Panc1 (cell line): Measurements from ENCODE around the gene GRIP2. TPM values are rescaled to one million over a fixed set of nuclear protein-coding genes. Genes with fewer than 3 reads are reported as not detected.
A peak's percentile ranks its signal among the peaks of the same experiment; 100 is the strongest.

Experiments
- ATAC-seq: fragments of 200-7000 bp; cut with Tn5 transposase; 2 replicates; pipeline ENCODE4 v1.9.1; 2020; ENCODE audit warnings: mild to moderate bottlenecking, moderate library complexity
- BruUV-seq: library from RNA; stranded (reverse); fragments of 400-500 nt; replicated peaks from 2 replicates; lab custom pipeline; 2021; lab: Mats Ljungman, UMichigan
- CTCF ChIA-PET: fragments of 300-600 bp; sonication (Branson Sonifier 250); formaldehyde crosslinking; loops from one replicate; lab custom pipeline; 2022; ENCODE audit warnings: antibody characterized with exemption; lab: Charles Lee
- POLR2A ChIA-PET: fragments of 300-600 bp; sonication (Branson Sonifier 250); formaldehyde crosslinking; loops from one replicate; lab custom pipeline; 2022; ENCODE audit warnings: antibody characterized with exemption; lab: Charles Lee
- DNase-seq: peaks from one replicate; pipeline ENCODE4 v3.0.0-alpha.2; 2010; ENCODE audit warnings: low read depth, low spot score
- H3K27ac ChIP-seq: 2 replicates; pipeline ENCODE4 v1.5.1; 2011; ENCODE audit warnings: mild to moderate bottlenecking, low read length, inconsistent platforms
- H3K27me3 ChIP-seq: fragments of 200-500 bp; sonication (Bioruptor generic); 2 replicates; pipeline ENCODE4 v1.6.0; 2014; ENCODE audit warnings: low read length, inconsistent platforms; ENCODE audit not compliant: control insufficient read depth, insufficient read depth
- H3K36me3 ChIP-seq: fragments of 200-500 bp; sonication (Bioruptor generic); 2 replicates; pipeline ENCODE4 v1.5.1; 2014; ENCODE audit warnings: inconsistent platforms, mild to moderate bottlenecking, low read length, moderate library complexity; ENCODE audit not compliant: control insufficient read depth, insufficient read depth
- H3K4me1 ChIP-seq: 2 replicates; pipeline ENCODE4 v1.5.1; 2011; ENCODE audit warnings: inconsistent platforms, mild to moderate bottlenecking, low read length, moderate library complexity; ENCODE audit not compliant: control insufficient read depth, insufficient read depth
- H3K4me3 ChIP-seq, 2 experiments: 2 replicates each; pipeline ENCODE4 v1.5.1; 2011 to 2012; ENCODE audit warnings: low read depth in 2 of 2, low read length in 2 of 2, mild to moderate bottlenecking in 2 of 2, inconsistent platforms in 1 of 2, moderate library complexity in 1 of 2
- H3K9me3 ChIP-seq: fragments of 200-500 bp; sonication (Bioruptor generic); 2 replicates; pipeline ENCODE4 v1.5.1; 2014; ENCODE audit warnings: low read depth, mild to moderate bottlenecking, inconsistent platforms, low read length, moderate library complexity; ENCODE audit not compliant: control insufficient read depth, insufficient read depth
- CTCF ChIP-seq: fragments of 450-650 bp; IDR thresholded peaks from 2 replicates; pipeline ENCODE4 v1.5.1; 2017; ENCODE audit warnings: mild to moderate bottlenecking
- POLR2AphosphoS5 ChIP-seq: IDR thresholded peaks from 2 replicates; pipeline ENCODE4 v1.6.1; 2012; ENCODE audit warnings: mild to moderate bottlenecking, low read depth, low read length, moderate library complexity
- REST ChIP-seq, 2 experiments: IDR thresholded peaks; 2 replicates each; pipeline ENCODE4 v1.6.1; 2011 to 2012; ENCODE audit warnings: low read depth in 2 of 2, control low read depth in 1 of 2, low read length in 1 of 2, mild to moderate bottlenecking in 1 of 2, moderate library complexity in 1 of 2; ENCODE audit not compliant: insufficient read depth in 1 of 2
- SIN3A ChIP-seq: IDR thresholded peaks from 2 replicates; pipeline ENCODE4 v1.6.1; 2012; ENCODE audit warnings: low read depth, mild to moderate bottlenecking, low read length, moderate library complexity, borderline replicate concordance; ENCODE audit not compliant: insufficient read depth
- TCF7L2 ChIP-seq: IDR thresholded peaks from 2 replicates; pipeline ENCODE4 v1.6.1; 2011; ENCODE audit warnings: mild to moderate bottlenecking, low read depth, low read length, inconsistent platforms
- in situ Hi-C: cut with HindIII; loops from 2 replicates; pipeline ENCODE4 v1.10.0; 2016; ENCODE audit warnings: low sequenced_read_pairs, low pct_unique_long_range_greater_than_20kb
- intact Hi-C: fragments of 100-400 bp; cut with micrococcal nuclease; formaldehyde crosslinking; loops from one replicate; pipeline ENCODE4 v1.10.0; 2022; ENCODE audit not compliant: unreplicated experiment
- total RNA-seq: library from RNA; stranded (reverse); gene quantifications from one replicate; pipeline ENCODE4 v1.2.1, GENCODE V29; 2021; ENCODE audit not compliant: unreplicated experiment

GRIP2 gene
- total RNA-seq, 1 experiment from 2014 or later: 6.5 TPM

- DNase-seq: no peak
- CTCF ChIA-PET: no interaction called here
- POLR2A ChIA-PET: no interaction called here
- intact Hi-C loops: no loop called here
- peaks cover 25% of the 10 kb centered on the region for H3K4me1 ChIP-seq
- BruUV-seq: no TSS peak
- ATAC-seq: no peak
- TF ChIP-seq REST (IDR thresholded peaks at IDR 0.05; ENCODE audit: insufficient read depth in 1 of 2, low read depth in 2 of 2, low read length in 1 of 2) (no peak), SIN3A (no peak), CTCF (no peak), TCF7L2 (no peak), POLR2AphosphoS5 (no peak)
- in situ Hi-C loops: no loop called here
- no peaks in the 10 kb centered on the region for H3K9me3 ChIP-seq
- H3K4me3 ChIP-seq: no peak overlapping the region
- H3K36me3 ChIP-seq: no peaks in the 10 kb centered on the region
- no peaks in the 10 kb centered on the region for H3K27me3 ChIP-seq
- H3K27ac ChIP-seq: no peak overlapping the region
Measured at GRCh38 chr3:14581334-14582044, 41.3 kb upstream of the GRIP2 start.

GRCh38 chr3:14577897-14578296, 37.8 kb upstream of the GRIP2 start:
- no peak overlapping the region for H3K27ac ChIP-seq
- H3K9me3 ChIP-seq: no peaks in the 10 kb centered on the region
- DNase-seq: no peak
- in situ Hi-C loops: no loop called here
- BruUV-seq: no TSS peak
- H3K36me3 ChIP-seq: no peaks in the 10 kb centered on the region
- no peak overlapping the region for H3K4me3 ChIP-seq
- peak; percentile 70 for ATAC-seq
- intact Hi-C loops: no loop called here
- POLR2A ChIA-PET: no interaction called here
- TF ChIP-seq REST (IDR thresholded peaks at IDR 0.05; ENCODE audit: insufficient read depth in 1 of 2, low read depth in 2 of 2, low read length in 1 of 2) (no peak), POLR2AphosphoS5 (no peak), SIN3A (no peak), CTCF (no peak; the same call in 1 of the 2 replicates), TCF7L2 (no peak)
- H3K4me1 ChIP-seq: no peaks in the 10 kb centered on the region
- CTCF ChIA-PET: interaction anchor here (0.5 to 1.6 kb wide), 4 partner anchors 10 to 94 kb away, joined by 3 to 5 read pairs (median 4); no protein-coding TSS in a partner anchor
- no peaks in the 10 kb centered on the region for H3K27me3 ChIP-seq
